ENCODE data around the gene DYNC1LI2. TPM values are rescaled to one million over a fixed set of nuclear protein-coding genes. Genes with fewer than 3 reads are reported as not detected.

DYNC1LI2 gene
- total and polyA plus RNA-seq, 8 donors = 44.4 to 83.0 (median 66.2) TPM

GRCh38 chr16:66682271-66682670 lies 69.1 kb downstream of the DYNC1LI2 start:
- H3K4me3 ChIP-seq = no peak overlapping the region
- H3K27ac ChIP-seq = no peak overlapping the region
- intact Hi-C loops (cut with DNase I) = no loop called here
- no peaks in the 10 kb centered on the region for H3K9me3 ChIP-seq
- DNase-seq = no peak
- H3K4me1 ChIP-seq = no peaks in the 10 kb centered on the region
- ATAC-seq = no peak
- WGBS, 2 donors = 81 to 88% methylated on average over 1 of the region's 1 CpG
- FAIRE-seq = no peak
- no peaks in the 10 kb centered on the region for H3K27me3 ChIP-seq
- TF ChIP-seq CTCF (IDR thresholded peaks at IDR 0.05) = no peak
- H3K36me3 ChIP-seq = no peaks in the 10 kb centered on the region

- intact Hi-C loops (cut with DNase I) = no loop called here
- no peak for ATAC-seq
- H3K27me3 ChIP-seq = no peaks in the 10 kb centered on the region
- no peak for DNase-seq
- H3K4me3 ChIP-seq = no peak overlapping the region
- 96 to 98% methylated on average over 4 of the region's 4 CpGs for WGBS, 2 donors
- no peaks in the 10 kb centered on the region for H3K36me3 ChIP-seq
- H3K9me3 ChIP-seq = no peaks in the 10 kb centered on the region
- no peaks in the 10 kb centered on the region for H3K4me1 ChIP-seq
- no peak for TF ChIP-seq CTCF (IDR thresholded peaks at IDR 0.05)
- no peak overlapping the region for H3K27ac ChIP-seq
- no peak for FAIRE-seq
Measured at GRCh38 chr16:66681676-66682075, 69.7 kb downstream of the DYNC1LI2 start.

DNA sequence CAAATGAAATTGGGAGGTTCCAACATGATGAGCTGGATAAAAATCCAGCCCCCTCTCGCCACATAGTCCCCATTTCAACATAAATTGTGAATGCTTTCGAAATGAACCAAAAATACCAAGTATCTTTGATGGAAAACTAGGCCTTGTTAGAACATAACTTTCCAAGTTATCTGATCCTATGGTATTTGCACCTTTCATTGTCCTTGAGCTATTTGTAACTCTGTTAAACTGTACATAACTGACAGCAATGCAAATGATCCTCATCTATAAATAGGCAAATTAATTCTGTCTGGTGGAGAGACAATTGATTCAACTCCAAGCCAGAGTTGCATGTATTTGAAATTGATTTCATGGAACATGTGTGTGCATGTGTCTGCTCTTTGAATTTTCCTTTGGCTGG lies 73.1 kb downstream of the DYNC1LI2 start:
- DNase-seq (no peak), ATAC-seq (no peak), FAIRE-seq (no peak)
- H3K27ac ChIP-seq = no peak overlapping the region
- no peaks in the 10 kb centered on the region for H3K27me3 ChIP-seq
- no peaks in the 10 kb centered on the region for H3K9me3 ChIP-seq
- TF ChIP-seq CTCF (IDR thresholded peaks at IDR 0.05) = no peak
- intact Hi-C loops (cut with DNase I) = no loop called here
- no peaks in the 10 kb centered on the region for H3K36me3 ChIP-seq
- 75 to 81% methylated on average over 2 of the region's 2 CpGs for WGBS, 2 donors
- no peak overlapping the region for H3K4me3 ChIP-seq
- H3K4me1 ChIP-seq = no peaks in the 10 kb centered on the region

DNA sequence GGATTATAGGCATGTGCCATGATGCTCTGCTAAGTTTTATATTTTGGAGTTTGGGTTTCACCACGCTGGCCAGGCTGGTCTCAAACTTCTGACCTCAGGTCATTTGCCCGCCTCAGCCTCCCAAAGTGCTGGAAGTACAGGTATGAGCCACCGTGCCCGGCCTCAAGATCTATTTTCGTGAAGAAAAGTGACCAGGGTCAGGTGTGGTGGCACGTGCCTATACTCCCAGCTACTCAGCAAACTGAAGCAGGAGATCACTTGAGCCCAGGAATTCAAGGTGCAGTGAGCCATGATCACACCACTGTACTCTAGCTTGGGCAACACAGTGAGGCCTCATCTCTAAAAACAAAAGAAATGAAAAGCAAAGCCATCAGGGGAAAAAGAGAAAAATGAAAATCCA lies 73.6 kb downstream of the DYNC1LI2 start:
- no peaks in the 10 kb centered on the region for H3K4me1 ChIP-seq
- DNase-seq (no peak), ATAC-seq (no peak), FAIRE-seq (no peak)
- H3K4me3 ChIP-seq = no peak overlapping the region
- intact Hi-C loops (cut with DNase I) = no loop called here
- no peaks in the 10 kb centered on the region for H3K9me3 ChIP-seq
- H3K36me3 ChIP-seq = no peaks in the 10 kb centered on the region
- H3K27ac ChIP-seq = no peak overlapping the region
- H3K27me3 ChIP-seq = no peaks in the 10 kb centered on the region
- TF ChIP-seq CTCF (IDR thresholded peaks at IDR 0.05) = no peak
- WGBS, 2 donors = 72 to 79% methylated on average over 6 of the region's 6 CpGs

DNA sequence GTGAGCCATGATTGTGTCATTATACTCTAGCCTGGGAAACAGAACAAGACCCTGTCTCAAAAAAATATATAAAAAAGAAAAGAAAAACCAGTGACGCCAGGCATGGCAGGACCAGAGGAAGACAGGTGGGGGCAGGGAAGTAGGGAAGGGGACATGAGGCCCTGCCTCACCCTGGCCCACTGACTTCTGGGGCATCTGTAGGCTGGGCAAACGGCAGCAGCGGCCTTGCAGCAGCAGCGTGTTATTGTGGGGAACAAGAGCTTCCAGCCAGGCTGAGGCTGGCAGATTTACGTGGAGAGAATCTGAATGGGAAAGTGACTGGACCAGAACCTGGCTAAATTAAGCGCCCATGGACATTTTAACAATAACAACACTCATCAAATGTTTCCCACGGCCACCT lies 74.2 kb downstream of the DYNC1LI2 start:
- H3K9me3 ChIP-seq = no peaks in the 10 kb centered on the region
- H3K27ac ChIP-seq = no peak overlapping the region
- H3K4me1 ChIP-seq = no peaks in the 10 kb centered on the region
- DNase-seq = no peak
- 83 to 87% methylated on average over 7 of the region's 7 CpGs for WGBS, 2 donors
- H3K36me3 ChIP-seq = no peaks in the 10 kb centered on the region
- TF ChIP-seq CTCF (IDR thresholded peaks at IDR 0.05) = no peak
- no peaks in the 10 kb centered on the region for H3K27me3 ChIP-seq
- peak in 1 of 4 donors; percentile 15 for ATAC-seq
- FAIRE-seq = no peak
- intact Hi-C loops (cut with DNase I) = no loop called here
- no peak overlapping the region for H3K4me3 ChIP-seq
